ENCODE data around the gene CPNE5.

Gene CPNE5

GRCh38 chr6:36874443-36875249 lies 35.4 kb upstream of the CPNE5 start, which contains the start of gene PPIL1:
Gene PPIL1 (minus strand): TSS chr6:36874803. CDS start chr6:36874772, 31 bp downstream.
- DNase-seq (ENCODE audit: low read depth) = peak; percentile 93
- peak within 1 kb of the TSS; percentile 63 for H3K4me3 ChIP-seq (ENCODE audit: low read depth, low read length)
- TF ChIP-seq, protein P1, sequence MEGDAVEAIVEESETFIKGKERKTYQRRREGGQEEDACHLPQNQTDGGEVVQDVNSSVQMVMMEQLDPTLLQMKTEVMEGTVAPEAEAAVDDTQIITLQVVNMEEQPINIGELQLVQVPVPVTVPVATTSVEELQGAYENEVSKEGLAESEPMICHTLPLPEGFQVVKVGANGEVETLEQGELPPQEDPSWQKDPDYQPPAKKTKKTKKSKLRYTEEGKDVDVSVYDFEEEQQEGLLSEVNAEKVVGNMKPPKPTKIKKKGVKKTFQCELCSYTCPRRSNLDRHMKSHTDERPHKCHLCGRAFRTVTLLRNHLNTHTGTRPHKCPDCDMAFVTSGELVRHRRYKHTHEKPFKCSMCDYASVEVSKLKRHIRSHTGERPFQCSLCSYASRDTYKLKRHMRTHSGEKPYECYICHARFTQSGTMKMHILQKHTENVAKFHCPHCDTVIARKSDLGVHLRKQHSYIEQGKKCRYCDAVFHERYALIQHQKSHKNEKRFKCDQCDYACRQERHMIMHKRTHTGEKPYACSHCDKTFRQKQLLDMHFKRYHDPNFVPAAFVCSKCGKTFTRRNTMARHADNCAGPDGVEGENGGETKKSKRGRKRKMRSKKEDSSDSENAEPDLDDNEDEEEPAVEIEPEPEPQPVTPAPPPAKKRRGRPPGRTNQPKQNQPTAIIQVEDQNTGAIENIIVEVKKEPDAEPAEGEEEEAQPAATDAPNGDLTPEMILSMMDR (IDR thresholded peaks at IDR 0.05; ENCODE audit: insufficient read depth, low read depth, low read length, missing control alignments) = no peak

GRCh38 chr6:36873612-36874442 lies 34.6 kb upstream of the CPNE5 start:
- TF ChIP-seq, protein P1 (IDR thresholded peaks at IDR 0.05; ENCODE audit: insufficient read depth, low read depth, low read length, missing control alignments) = peak; percentile 6
- DNase-seq (ENCODE audit: low read depth) = peak; percentile 25
- peak overlapping the region; percentile 63 for H3K4me3 ChIP-seq (ENCODE audit: low read depth, low read length)

GRCh38 chr6:36873115-36873514 lies 33.9 kb upstream of the CPNE5 start:
- H3K4me3 ChIP-seq (ENCODE audit: low read depth, low read length) = peak overlapping the region; percentile 63; the same call in 1 of the 2 replicates
- no peak for DNase-seq (ENCODE audit: low read depth)
- TF ChIP-seq, protein P1 (IDR thresholded peaks at IDR 0.05; ENCODE audit: insufficient read depth, low read depth, low read length, missing control alignments) = no peak

- DNase-seq (ENCODE audit: low read depth) = no peak
- H3K4me3 ChIP-seq (ENCODE audit: low read depth, low read length) = no peak overlapping the region
- TF ChIP-seq, protein P1 (IDR thresholded peaks at IDR 0.05; ENCODE audit: insufficient read depth, low read depth, low read length, missing control alignments) = no peak
These were observed 32.4 kb upstream of the CPNE5 start for GRCh38 chr6:36871686-36872085.

- no peak for DNase-seq (ENCODE audit: low read depth)
- H3K4me3 ChIP-seq (ENCODE audit: low read depth, low read length) = no peak overlapping the region
- TF ChIP-seq, protein P1 (IDR thresholded peaks at IDR 0.05; ENCODE audit: insufficient read depth, low read depth, low read length, missing control alignments) = no peak
These were observed 28.4 kb upstream of the CPNE5 start for GRCh38 chr6:36867471-36868224.

- no peak overlapping the region for H3K4me3 ChIP-seq (ENCODE audit: low read depth, low read length)
- TF ChIP-seq, protein P1 (IDR thresholded peaks at IDR 0.05; ENCODE audit: insufficient read depth, low read depth, low read length, missing control alignments) = no peak
- no peak for DNase-seq (ENCODE audit: low read depth)
These were observed 26.6 kb upstream of the CPNE5 start for GRCh38 chr6:36865835-36866234.

Data from GM12865 (cell line).